ENCODE data around the gene TMED7.

DNA sequence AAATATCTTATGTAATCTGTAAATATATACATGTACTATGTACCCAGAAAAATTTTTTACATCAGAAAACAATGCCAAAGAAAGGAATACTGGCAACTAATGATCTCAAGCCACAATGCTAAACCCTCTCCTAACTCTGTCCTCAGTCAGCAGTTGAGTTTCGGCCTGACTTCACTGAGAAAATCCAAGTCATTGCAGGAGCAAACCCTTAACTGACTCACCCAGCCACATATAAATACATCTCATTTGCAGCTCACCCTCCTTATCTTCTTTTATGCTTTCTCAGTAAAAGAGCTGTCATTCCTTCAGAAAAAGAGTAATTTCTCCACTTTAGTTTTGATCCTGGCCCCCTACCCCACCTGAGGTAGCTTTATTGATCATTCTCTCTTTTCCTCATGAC, 46.1 kb upstream of the TMED7 start:
- no peak for TF ChIP-seq CREB1 (IDR thresholded peaks at IDR 0.05; ENCODE audit: low read depth)
- no peak for TF ChIP-seq RAD21 (IDR thresholded peaks at IDR 0.05; ENCODE audit: low read depth)
- TF ChIP-seq TAF1 (IDR thresholded peaks at IDR 0.05; ENCODE audit: low read depth): no peak
- no peak for TF ChIP-seq CEBPB (IDR thresholded peaks at IDR 0.05)
- TF ChIP-seq EP300 (IDR thresholded peaks at IDR 0.05; ENCODE audit: borderline replicate concordance): no peak
- TF ChIP-seq TCF12 (IDR thresholded peaks at IDR 0.05; ENCODE audit: low read depth): no peak
- no peak for TF ChIP-seq TEAD4 (IDR thresholded peaks at IDR 0.05)
- no peak for TF ChIP-seq YY1 (IDR thresholded peaks at IDR 0.05; ENCODE audit: low read depth)
- no peak for TF ChIP-seq MAX (IDR thresholded peaks at IDR 0.05)
- no peak for TF ChIP-seq REST (IDR thresholded peaks at IDR 0.05; ENCODE audit: low read depth)
- no peak for TF ChIP-seq EGR1 (IDR thresholded peaks at IDR 0.05)
- TF ChIP-seq FOXM1 (IDR thresholded peaks at IDR 0.05; ENCODE audit: borderline replicate concordance, low read depth): no peak
- TF ChIP-seq ZBTB7A (IDR thresholded peaks at IDR 0.05; ENCODE audit: low read depth): no peak

All from Ishikawa (cell line).